IMR-90 (cell line): ENCODE data around the gene MTNR1B. TPM values are rescaled to one million over a fixed set of nuclear protein-coding genes. Genes with fewer than 3 reads are reported as not detected.

ENCODE experiments used
- ATAC-seq: fragments of 200-7000 bp; cut with Tn5 transposase; 2 replicates; pipeline ENCODE4 v1.9.1; 2020; ENCODE audit warnings: low read depth, mild to moderate bottlenecking, moderate library complexity
- BruUV-seq: library from RNA; stranded (reverse); fragments of 400-500 nt; replicated peaks from 2 replicates; lab custom pipeline; 2021; lab: Mats Ljungman, UMichigan
- CTCF ChIA-PET: fragments of 300-600 bp; formaldehyde crosslinking; extraction: SDS; loops from one replicate; lab custom pipeline; 2021; ENCODE audit warnings: antibody characterized with exemption; lab: Yijun Ruan, JAX
- POLR2A ChIA-PET: fragments of 300-600 bp; sonication (Branson Sonifier 250); formaldehyde crosslinking; loops from one replicate; lab custom pipeline; 2022; ENCODE audit warnings: antibody characterized with exemption; ENCODE audit not compliant: unreplicated experiment; lab: Charles Lee
- DNase-seq: peaks from one replicate; pipeline ENCODE4 v3.0.0; 2013
- H2AFZ ChIP-seq: replicated peaks from 2 replicates; pipeline ENCODE3; 2013; ENCODE audit warnings: low read length, mild to moderate bottlenecking; ENCODE audit not compliant: poor library complexity
- H2AK5ac ChIP-seq: 2 replicates; pipeline ENCODE4 v1.6.1; 2013; ENCODE audit warnings: low read depth, low read length, inconsistent platforms
- H2AK9ac ChIP-seq: replicated peaks from 2 replicates; pipeline ENCODE3; 2013; ENCODE audit warnings: mild to moderate bottlenecking, low read depth, low read length, moderate library complexity; ENCODE audit not compliant: poor library complexity
- H2BK120ac ChIP-seq: 2 replicates; pipeline ENCODE4 v1.6.1; 2013; ENCODE audit warnings: low read depth, low read length, inconsistent platforms
- H2BK15ac ChIP-seq: 3 replicates; pipeline ENCODE4 v1.6.1; 2013; ENCODE audit warnings: low read depth, low read length, inconsistent platforms
- H2BK20ac ChIP-seq: 2 replicates; pipeline ENCODE4 v1.6.1; 2013; ENCODE audit warnings: low read depth, mild to moderate bottlenecking, inconsistent platforms, low read length, moderate library complexity
- H2BK5ac ChIP-seq: 2 replicates; pipeline ENCODE4 v1.6.1; 2013; ENCODE audit warnings: mild to moderate bottlenecking, low read depth, low read length, inconsistent platforms; ENCODE audit not compliant: poor library complexity, severe bottlenecking
- H3K14ac ChIP-seq: replicated peaks from 2 replicates; pipeline ENCODE4 v1.6.1; 2013; ENCODE audit warnings: low read depth, low read length, inconsistent platforms
- H3K18ac ChIP-seq: 2 replicates; pipeline ENCODE4 v1.6.1; 2013; ENCODE audit warnings: low read depth, low read length, control low read depth
- H3K23ac ChIP-seq: 2 replicates; pipeline ENCODE4 v1.6.1; 2013; ENCODE audit warnings: low read depth, low read length, inconsistent platforms
- H3K27ac ChIP-seq: 2 replicates; pipeline ENCODE4 v1.5.1; 2013; ENCODE audit warnings: mild to moderate bottlenecking, control low read depth, low read length; ENCODE audit not compliant: insufficient read depth
- H3K27me3 ChIP-seq: 2 replicates; pipeline ENCODE4 v1.6.1; 2013; ENCODE audit warnings: low read length; ENCODE audit not compliant: control insufficient read depth, insufficient read depth
- H3K36me3 ChIP-seq: 2 replicates; pipeline ENCODE4 v1.6.1; 2013; ENCODE audit warnings: low read length, mixed read lengths; ENCODE audit not compliant: control insufficient read depth, insufficient read depth
- H3K4ac ChIP-seq: 2 replicates; pipeline ENCODE4 v1.6.1; 2013; ENCODE audit warnings: low read depth, low read length, inconsistent platforms
- H3K4me1 ChIP-seq: 2 replicates; pipeline ENCODE4 v1.6.1; 2013; ENCODE audit warnings: low read length, mixed read lengths; ENCODE audit not compliant: control insufficient read depth, insufficient read depth
- H3K4me2 ChIP-seq: 2 replicates; pipeline ENCODE4 v1.6.1; 2013; ENCODE audit warnings: low read depth, mild to moderate bottlenecking, control low read depth, low read length, moderate library complexity
- H3K4me3 ChIP-seq: 2 replicates; pipeline ENCODE4 v1.5.1; 2013; ENCODE audit warnings: low read depth, mild to moderate bottlenecking, control low read depth, low read length, moderate library complexity; ENCODE audit not compliant: insufficient read depth
- H3K56ac ChIP-seq: 2 replicates; pipeline ENCODE4 v1.6.1; 2013; ENCODE audit warnings: low read length, inconsistent platforms; ENCODE audit not compliant: insufficient read depth; ENCODE audit errors: extremely low read depth
- H3K79me1 ChIP-seq, 2 experiments: 2 replicates each; pipeline ENCODE4 v1.6.1; 2013; ENCODE audit warnings: low read length in 2 of 2, inconsistent platforms in 1 of 2, low read depth in 1 of 2
- H3K9ac ChIP-seq: 2 replicates; pipeline ENCODE4 v1.6.1; 2013; ENCODE audit warnings: low read depth, low read length, control low read depth
- H3K9me1 ChIP-seq: 2 replicates; pipeline ENCODE4 v1.6.1; 2013; ENCODE audit warnings: low read length, inconsistent platforms; ENCODE audit not compliant: insufficient read depth
- H3K9me3 ChIP-seq: 2 replicates; pipeline ENCODE4 v1.6.1; 2013; ENCODE audit warnings: low read length; ENCODE audit not compliant: control insufficient read depth, insufficient read depth
- H4K20me1 ChIP-seq: 2 replicates; pipeline ENCODE4 v1.6.1; 2013; ENCODE audit warnings: low read length, inconsistent platforms; ENCODE audit not compliant: insufficient read depth
- H4K5ac ChIP-seq: 2 replicates; pipeline ENCODE4 v1.6.1; 2013; ENCODE audit warnings: mild to moderate bottlenecking, low read depth, low read length, control low read depth
- H4K8ac ChIP-seq, 2 experiments: 2 replicates each; pipeline ENCODE4 v1.6.1; 2013; ENCODE audit warnings: low read depth in 2 of 2, low read length in 2 of 2, control low read depth in 1 of 2, inconsistent platforms in 1 of 2
- H4K91ac ChIP-seq: 2 replicates; pipeline ENCODE4 v1.6.1; 2013; ENCODE audit warnings: low read depth, low read length, inconsistent platforms; ENCODE audit not compliant: insufficient read depth
- BHLHE40 ChIP-seq: fragments of 150-350 bp; IDR thresholded peaks from 2 replicates; pipeline ENCODE4 v1.6.1; 2016; ENCODE audit warnings: mild to moderate bottlenecking, low read depth, low read length
- CEBPB ChIP-seq: IDR thresholded peaks from 2 replicates; pipeline ENCODE4 v1.6.1; 2012; ENCODE audit warnings: low read depth, low read length, improper control_type of control experiment
- ELK1 ChIP-seq: fragments of 150-350 bp; IDR thresholded peaks from 2 replicates; pipeline ENCODE4 v1.6.1; 2016; ENCODE audit warnings: low read depth, mild to moderate bottlenecking, low read length, moderate library complexity, borderline replicate concordance
- MAFK ChIP-seq: IDR thresholded peaks from 2 replicates; pipeline ENCODE4 v1.6.1; 2012; ENCODE audit warnings: low read depth, low read length, improper control_type of control experiment
- MXI1 ChIP-seq: IDR thresholded peaks from 2 replicates; pipeline ENCODE4 v1.6.1; 2012; ENCODE audit warnings: low read depth, mild to moderate bottlenecking, low read length, moderate library complexity, borderline replicate concordance
- POLR2A ChIP-seq: IDR thresholded peaks from 2 replicates; pipeline ENCODE4 v1.6.1; 2012; ENCODE audit warnings: mild to moderate bottlenecking, low read depth, low read length
- RCOR1 ChIP-seq: IDR thresholded peaks from 2 replicates; pipeline ENCODE4 v1.6.1; 2012; ENCODE audit warnings: mild to moderate bottlenecking, low read length, improper control_type of control experiment; ENCODE audit not compliant: insufficient replicate concordance
- USF2 ChIP-seq: fragments of 150-350 bp; IDR thresholded peaks from 2 replicates; pipeline ENCODE4 v1.6.1; 2017; ENCODE audit warnings: mild to moderate bottlenecking, antibody characterized with exemption, low read length, low read depth
- dilution Hi-C: fragments of 300-500 bp; cut with HindIII; formaldehyde crosslinking; loops from one replicate; pipeline ENCODE4 v1.14.3; 2018; ENCODE audit warnings: low sequenced_read_pairs; ENCODE audit not compliant: unreplicated experiment
- in situ Hi-C: fragments of 300-500 bp; cut with MboI; formaldehyde crosslinking; loops from 3 replicates; pipeline ENCODE4 v1.14.3; 2019; ENCODE audit warnings: low sequenced_read_pairs, inconsistent platforms, mixed read lengths
- intact Hi-C: fragments of 100-400 bp; cut with micrococcal nuclease; formaldehyde crosslinking; loops from 2 replicates; pipeline ENCODE4 v1.10.0; 2022
- polyA plus RNA-seq, 3 experiments: library from polyadenylated mRNA; depleted of rRNA; stranded (reverse); fragments of >200 nt; gene quantifications; 2 replicates each; pipeline ENCODE4 v1.2.3, GENCODE V29; 2012; ENCODE audit warnings: low replicate concordance in 1 of 3
- total RNA-seq: library from RNA; depleted of rRNA; stranded (reverse); fragments of >200 nt; gene quantifications from 2 replicates; pipeline ENCODE4 v1.2.3, GENCODE V29; 2012

Gene MTNR1B
- total and polyA plus RNA-seq, 2 of the 4 experiments (the other 2 are of a cell fraction) = under 0.01 to 0.07 TPM

- in situ Hi-C loops (loop anchor here (25.0 kb wide), 1 partner anchor 1135 kb away; the partner anchor contains the start of gene PANX1), dilution Hi-C loops (no loop called here), intact Hi-C loops (loop anchor here (2.0 kb wide), 1 partner anchor 53 kb away; no protein-coding TSS in a partner anchor)
- Histone ChIP-seq H2AFZ (no peak overlapping the region), H2BK5ac (peak overlapping the region; percentile 94), H2AK9ac (no peak overlapping the region), H2BK120ac (peak overlapping the region; percentile 94), H3K14ac (peak overlapping the region; percentile 70; the same call in 1 of the 2 replicates), H4K91ac (peak overlapping the region; percentile 82; the same call in 1 of the 2 replicates), H2AK5ac (peak overlapping the region; percentile 59; the same call in 1 of the 2 replicates), H2BK20ac (peak overlapping the region; percentile 98), H4K5ac (peak overlapping the region; percentile 76; the same call in 1 of the 2 replicates), H3K27me3 (no peaks in the 10 kb centered on the region), H3K9me3 (no peaks in the 10 kb centered on the region), H3K9ac (no peak overlapping the region), H3K4me2 (no peak overlapping the region), H3K27ac (peak overlapping the region; percentile 47; the same call in 1 of the 2 replicates), H4K20me1 (no peaks in the 10 kb centered on the region), H3K36me3 (no peaks in the 10 kb centered on the region), H4K8ac (peak overlapping the region; percentile 37 to 75; a peak in 3 of 4 replicates), H3K4me1 (peaks cover 6% of the 10 kb centered on the region), H3K9me1 (0 out of 2 replicates have a peak, but pooled peaks cover 5% of the 10 kb centered on the region), H3K4ac (peak overlapping the region; percentile 85), H3K4me3 (no peak overlapping the region), H3K18ac (peak overlapping the region; percentile 73; the same call in 1 of the 2 replicates), H3K56ac (peak overlapping the region; percentile 53; the same call in 1 of the 2 replicates), H2BK15ac (peak overlapping the region; percentile 92; the same call in 2 of the 3 replicates), H3K79me1 (no peaks in the 10 kb centered on the region), H3K23ac (no peak overlapping the region; the same call in 1 of the 2 replicates)
- ChIA-PET POLR2A (no interaction called here), CTCF (interaction anchor here (0.7 to 0.8 kb wide), 2 partner anchors 11 to 159 kb away, joined by 3 read pairs; no protein-coding TSS in a partner anchor)
- no TSS peak for BruUV-seq
- TF ChIP-seq MXI1 (no peak), CEBPB (peak; percentile 55; the same call in 1 of the 2 replicates), MAFK (no peak), RCOR1 (no peak), POLR2A (no peak), BHLHE40 (no peak), USF2 (no peak), ELK1 (no peak)
- no peak for ATAC-seq
- DNase-seq = no peak
These were observed 32.4 kb downstream of the MTNR1B start for GRCh38 chr11:93001806-93002205.
